Hepatic stellate cell (primary cell): ENCODE results near the gene PCDHB8.
A peak's percentile ranks its signal among the peaks of the same experiment; 100 is the strongest.
"Not testable (repeated sequence)": the region's sequence is repeated elsewhere in the genome, so short reads cannot be mapped to it uniquely, and the experiment has no call there.

Experiments
- DNase-seq: peaks from one replicate; pipeline ENCODE4 v3.0.0; 2011; ENCODE audit warnings: low spot score

The PCDHB8 gene

DNA sequence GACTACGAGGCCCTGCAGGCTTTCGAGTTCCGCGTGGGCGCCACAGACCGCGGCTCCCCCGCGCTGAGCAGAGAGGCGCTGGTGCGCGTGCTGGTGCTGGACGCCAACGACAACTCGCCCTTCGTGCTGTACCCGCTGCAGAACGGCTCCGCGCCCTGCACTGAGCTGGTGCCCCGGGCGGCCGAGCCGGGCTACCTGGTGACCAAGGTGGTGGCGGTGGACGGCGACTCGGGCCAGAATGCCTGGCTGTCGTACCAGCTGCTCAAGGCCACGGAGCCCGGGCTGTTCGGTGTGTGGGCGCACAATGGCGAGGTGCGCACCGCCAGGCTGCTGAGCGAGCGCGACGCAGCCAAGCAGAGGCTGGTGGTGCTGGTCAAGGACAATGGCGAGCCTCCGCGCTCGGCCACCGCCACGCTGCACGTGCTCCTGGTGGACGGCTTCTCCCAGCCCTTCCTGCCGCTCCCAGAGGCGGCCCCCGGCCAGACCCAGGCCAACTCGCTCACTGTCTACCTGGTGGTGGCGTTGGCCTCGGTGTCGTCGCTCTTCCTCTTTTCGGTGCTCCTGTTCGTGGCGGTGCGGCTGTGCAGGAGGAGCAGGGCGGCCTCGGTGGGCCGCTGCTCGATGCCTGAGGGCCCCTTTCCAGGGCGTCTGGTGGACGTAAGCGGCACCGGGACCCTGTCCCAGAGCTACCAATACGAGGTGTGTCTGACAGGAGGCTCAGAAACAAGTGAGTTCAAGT, 6.7 kb downstream of the PCDHB8 start:
- DNase-seq = not testable (repeated sequence)

DNA sequence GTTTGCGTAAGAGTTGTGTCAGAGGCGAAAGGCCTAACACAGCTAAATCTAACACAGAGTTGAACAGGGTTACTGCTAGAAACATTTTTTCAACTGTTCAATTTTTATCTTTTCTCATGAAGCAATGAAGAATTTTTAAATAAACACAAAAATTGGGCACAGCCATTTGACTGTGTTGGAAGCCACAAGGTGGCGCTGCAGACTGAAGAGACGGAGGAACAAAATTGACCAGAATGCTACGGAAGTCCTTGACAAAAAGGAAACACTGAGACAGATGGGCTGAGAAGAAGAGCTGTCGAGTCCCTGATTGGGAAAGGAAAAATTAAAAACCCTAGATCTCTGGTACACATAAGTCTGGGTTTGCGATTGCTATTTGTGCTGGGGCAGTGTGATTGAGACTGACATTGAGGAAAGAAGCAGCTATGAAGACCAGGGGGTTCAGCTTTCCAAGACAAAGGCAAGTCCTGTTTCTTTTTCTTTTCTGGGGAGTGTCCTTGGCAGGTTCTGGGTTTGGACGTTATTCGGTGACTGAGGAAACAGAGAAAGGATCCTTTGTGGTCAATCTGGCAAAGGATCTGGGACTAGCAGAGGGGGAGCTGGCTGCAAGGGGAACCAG, 9.4 kb downstream of the PCDHB8 start, which contains the start of gene PCDHB9:
TSS of gene PCDHB9 (plus strand) at position 265 of the 616 bp plus-strand sequence. CDS start at position 423, 158 bp downstream.
- DNase-seq = no peak

DNA sequence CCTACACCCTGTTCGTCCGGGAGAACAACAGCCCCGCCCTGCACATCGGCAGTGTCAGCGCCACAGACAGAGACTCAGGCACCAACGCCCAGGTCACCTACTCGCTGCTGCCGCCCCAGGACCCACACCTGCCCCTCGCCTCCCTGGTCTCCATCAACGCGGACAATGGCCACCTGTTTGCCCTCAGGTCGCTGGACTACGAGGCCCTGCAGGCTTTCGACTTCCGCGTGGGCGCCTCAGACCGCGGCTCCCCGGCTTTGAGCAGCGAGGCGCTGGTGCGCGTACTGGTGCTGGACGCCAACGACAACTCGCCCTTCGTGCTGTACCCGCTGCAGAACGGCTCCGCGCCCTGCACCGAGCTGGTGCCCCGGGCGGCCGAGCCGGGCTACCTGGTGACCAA, 11.1 kb downstream of the PCDHB8 start:
- not testable (repeated sequence) for DNase-seq

DNA sequence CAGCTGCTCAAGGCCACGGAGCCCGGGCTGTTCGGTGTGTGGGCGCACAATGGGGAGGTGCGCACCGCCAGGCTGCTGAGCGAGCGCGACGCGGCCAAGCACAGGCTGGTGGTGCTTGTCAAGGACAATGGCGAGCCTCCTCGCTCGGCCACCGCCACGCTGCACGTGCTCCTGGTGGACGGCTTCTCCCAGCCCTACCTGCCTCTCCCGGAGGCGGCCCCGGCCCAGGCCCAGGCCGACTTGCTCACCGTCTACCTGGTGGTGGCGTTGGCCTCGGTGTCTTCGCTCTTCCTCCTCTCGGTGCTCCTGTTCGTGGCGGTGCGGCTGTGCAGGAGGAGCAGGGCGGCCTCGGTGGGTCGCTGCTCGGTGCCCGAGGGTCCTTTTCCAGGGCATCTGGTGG, 11.5 kb downstream of the PCDHB8 start:
- not testable (repeated sequence) for DNase-seq

DNA sequence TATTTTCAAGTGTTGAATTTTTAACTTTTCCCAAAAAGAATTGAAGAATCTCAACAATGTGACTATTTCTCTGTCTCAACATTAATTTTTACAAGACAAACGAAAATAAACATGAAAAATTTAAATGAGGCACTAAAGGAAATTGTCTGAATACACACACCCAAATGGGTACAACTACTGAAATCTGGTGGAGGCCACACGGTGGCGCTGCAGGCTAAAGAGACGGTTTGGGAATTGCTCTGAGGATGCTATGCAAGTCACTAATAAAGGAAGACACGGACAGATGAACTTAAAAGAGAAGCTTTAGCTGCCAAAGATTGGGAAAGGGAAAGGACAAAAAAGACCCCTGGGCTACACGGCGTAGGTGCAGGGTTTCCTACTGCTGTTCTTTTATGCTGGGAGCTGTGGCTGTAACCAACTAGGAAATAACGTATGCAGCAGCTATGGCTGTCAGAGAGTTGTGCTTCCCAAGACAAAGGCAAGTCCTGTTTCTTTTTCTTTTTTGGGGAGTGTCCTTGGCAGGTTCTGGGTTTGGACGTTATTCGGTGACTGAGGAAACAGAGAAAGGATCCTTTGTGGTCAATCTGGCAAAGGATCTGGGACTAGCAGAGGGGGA, 14.6 kb downstream of the PCDHB8 start, which contains the start of gene PCDHB10:
TSS of gene PCDHB10 (plus strand) at position 244 of the 616 bp plus-strand sequence. CDS start at position 444, 200 bp downstream.
- DNase-seq = peak; percentile 28

DNA sequence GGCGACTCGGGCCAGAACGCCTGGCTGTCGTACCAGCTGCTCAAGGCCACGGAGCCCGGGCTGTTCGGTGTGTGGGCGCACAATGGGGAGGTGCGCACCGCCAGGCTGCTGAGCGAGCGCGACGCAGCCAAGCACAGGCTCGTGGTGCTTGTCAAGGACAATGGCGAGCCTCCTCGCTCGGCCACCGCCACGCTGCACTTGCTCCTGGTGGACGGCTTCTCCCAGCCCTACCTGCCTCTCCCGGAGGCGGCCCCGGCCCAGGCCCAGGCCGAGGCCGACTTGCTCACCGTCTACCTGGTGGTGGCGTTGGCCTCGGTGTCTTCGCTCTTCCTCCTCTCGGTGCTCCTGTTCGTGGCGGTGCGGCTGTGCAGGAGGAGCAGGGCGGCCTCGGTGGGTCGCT, 16.7 kb downstream of the PCDHB8 start:
- not testable (repeated sequence) for DNase-seq

DNA sequence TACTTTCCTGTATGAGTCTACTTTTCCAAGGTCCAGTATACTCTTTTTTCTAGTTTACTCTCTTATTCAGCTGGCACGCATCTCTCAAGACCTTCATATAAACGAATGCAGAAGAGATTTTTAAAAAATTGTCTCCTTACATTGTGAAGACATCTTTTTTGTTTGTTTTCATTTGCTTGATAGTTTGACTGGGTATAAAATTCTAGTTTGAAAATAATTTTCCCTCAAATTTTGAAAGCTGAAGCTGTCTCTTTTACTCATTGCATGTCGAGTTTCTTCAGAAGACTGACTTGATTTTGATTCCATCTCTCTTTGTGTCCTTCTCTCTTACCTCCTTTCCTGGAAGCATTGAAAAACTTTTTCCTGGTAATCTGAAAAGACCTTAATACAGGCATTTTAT, 18.8 kb downstream of the PCDHB8 start:
- DNase-seq = no peak

DNA sequence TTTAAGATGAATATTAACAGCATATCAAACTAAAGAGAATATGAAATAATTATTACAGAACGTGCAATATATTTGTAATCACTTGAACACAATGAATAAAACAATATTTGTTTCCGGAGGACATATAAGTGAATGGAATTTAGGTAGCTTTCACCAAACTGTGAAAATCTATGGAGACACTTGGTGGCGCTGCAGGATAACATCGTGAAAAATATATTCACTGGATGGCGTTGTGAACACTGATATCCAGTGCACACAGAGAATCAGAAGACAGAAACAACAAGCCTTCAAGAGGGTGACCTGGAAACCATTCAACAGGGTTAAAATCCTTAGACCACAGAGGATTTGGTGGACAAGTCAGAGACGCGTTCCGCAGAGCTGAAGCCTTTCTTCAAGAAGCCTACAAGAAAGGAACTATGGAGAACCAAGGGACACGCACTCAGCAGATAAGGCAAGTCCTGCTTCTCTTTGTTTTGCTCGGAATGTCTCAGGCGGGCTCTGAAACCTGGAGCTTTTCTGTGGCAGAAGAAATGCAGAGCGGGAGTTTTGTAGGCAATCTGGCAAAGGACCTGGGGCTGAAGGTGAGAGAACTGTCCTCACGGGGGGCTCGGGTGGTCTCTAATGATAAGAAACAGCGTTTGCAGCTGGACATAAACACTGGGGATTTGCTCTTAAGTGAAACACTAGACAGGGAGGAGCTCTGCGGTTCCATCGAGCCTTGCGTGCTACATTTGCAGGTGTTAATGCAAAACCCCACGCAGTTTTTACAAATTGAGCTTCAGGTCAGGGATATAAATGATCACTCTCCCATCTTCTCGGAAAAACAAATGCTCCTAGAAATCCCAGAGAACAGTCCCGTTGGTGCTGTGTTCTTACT, 22.0 kb downstream of the PCDHB8 start, which contains the start of gene PCDHB11:
TSS of gene PCDHB11 (plus strand) at position 269 of the 877 bp plus-strand sequence. CDS start at position 417, 148 bp downstream.
- no peak for DNase-seq

DNA sequence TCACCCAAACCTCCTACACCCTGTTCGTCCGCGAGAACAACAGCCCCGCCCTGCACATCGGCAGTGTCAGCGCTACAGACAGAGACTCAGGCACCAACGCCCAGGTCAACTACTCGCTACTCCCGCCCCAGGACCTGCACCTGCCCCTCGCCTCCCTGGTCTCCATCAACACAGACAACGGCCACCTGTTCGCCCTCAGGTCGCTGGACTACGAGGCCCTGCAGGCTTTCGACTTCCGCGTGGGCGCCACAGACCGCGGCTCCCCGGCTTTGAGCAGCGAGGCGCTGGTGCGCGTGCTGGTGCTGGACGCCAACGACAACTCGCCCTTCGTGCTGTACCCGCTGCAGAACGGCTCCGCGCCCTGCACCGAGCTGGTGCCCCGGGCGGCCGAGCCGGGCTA, 23.5 kb downstream of the PCDHB8 start:
- DNase-seq = not testable (repeated sequence)

DNA sequence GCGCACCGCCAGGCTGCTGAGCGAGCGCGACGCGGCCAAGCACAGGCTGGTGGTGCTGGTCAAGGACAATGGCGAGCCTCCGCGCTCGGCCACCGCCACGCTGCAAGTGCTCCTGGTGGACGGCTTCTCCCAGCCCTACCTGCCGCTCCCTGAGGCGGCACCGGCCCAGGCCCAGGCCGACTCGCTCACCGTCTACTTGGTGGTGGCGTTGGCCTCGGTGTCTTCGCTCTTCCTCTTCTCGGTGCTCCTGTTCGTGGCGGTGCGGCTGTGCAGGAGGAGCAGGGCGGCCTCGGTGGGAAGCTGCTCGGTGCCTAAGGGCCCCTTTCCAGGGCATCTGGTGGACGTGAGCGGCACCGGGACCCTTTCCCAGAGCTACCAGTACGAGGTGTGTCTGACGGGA, 24.1 kb downstream of the PCDHB8 start:
- not testable (repeated sequence) for DNase-seq

DNA sequence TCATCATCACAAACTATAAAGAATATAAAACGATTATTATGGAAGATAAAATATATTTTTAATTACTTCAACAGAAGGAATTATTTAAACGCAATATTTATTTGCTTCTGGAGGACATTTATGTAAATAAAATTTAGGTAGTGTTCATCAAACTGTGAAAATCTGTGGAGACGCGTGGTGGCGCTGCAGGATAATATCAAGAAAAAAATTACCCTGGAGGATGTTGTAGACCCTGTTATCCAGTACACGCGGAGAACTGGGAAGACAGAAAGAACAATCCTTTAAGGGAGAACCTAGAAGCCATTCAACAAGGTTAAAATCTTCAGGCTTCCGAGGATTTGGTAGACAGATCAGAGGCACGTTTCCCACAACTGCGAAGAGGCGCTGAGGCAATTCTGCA, 30.9 kb downstream of the PCDHB8 start, which contains the start of gene PCDHB12:
TSS of gene PCDHB12 (plus strand) at position 242 of the 400 bp plus-strand sequence. CDS start 189 bp downstream, outside the sequence.
- DNase-seq = no peak

DNA sequence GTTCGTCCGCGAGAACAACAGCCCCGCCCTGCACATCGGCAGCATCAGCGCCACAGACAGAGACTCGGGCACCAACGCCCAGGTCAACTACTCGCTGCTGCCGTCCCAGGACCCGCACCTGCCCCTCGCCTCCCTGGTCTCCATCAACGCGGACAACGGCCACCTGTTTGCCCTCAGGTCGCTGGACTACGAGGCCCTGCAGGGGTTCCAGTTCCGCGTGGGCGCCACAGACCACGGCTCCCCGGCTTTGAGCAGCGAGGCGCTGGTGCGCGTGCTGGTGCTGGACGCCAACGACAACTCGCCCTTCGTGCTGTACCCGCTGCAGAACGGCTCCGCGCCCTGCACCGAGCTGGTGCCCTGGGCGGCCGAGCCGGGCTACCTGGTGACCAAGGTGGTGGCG, 32.7 kb downstream of the PCDHB8 start:
- not testable (repeated sequence) for DNase-seq

DNA sequence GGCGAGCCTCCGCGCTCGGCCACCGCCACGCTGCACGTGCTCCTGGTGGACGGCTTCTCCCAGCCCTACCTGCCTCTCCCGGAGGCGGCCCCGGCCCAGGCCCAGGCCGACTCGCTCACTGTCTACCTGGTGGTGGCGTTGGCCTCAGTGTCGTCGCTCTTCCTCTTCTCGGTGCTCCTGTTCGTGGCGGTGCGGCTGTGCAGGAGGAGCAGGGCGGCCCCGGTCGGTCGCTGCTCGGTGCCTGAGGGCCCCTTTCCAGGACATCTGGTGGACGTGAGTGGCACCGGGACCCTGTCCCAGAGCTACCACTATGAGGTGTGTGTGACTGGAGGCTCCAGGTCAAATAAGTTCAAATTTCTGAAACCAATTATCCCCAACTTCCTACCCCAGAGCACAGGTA, 33.3 kb downstream of the PCDHB8 start:
- DNase-seq = not testable (repeated sequence)

DNA sequence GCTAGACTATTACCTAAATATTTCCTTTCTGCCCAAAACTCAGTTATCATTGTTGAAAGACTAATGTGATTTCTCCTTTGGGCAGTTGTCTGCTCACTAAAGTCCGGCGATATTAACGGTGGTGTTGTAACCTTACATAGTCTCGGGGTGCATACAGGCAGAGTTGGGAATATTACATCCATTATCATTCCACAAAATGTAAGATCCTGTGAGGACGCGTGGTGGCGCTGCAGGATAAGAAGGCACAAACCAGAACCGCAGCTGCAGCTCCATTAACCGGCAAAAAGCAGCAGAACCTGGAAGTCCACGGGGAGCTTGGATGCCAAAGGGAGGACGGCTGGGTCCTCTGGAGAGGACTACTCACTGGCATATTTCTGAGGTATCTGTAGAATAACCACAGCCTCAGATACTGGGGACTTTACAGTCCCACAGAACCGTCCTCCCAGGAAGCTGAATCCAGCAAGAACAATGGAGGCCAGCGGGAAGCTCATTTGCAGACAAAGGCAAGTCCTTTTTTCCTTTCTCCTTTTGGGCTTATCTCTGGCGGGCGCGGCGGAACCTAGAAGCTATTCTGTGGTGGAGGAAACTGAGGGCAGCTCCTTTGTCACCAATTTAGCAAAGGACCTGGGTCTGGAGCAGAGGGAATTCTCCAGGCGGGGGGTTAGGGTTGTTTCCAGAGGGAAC, 36.2 kb downstream of the PCDHB8 start, which contains the start of gene PCDHB13:
TSS of gene PCDHB13 (plus strand) at position 264 of the 684 bp plus-strand sequence. CDS start at position 469, 205 bp downstream.
- not testable (repeated sequence) for DNase-seq

DNA sequence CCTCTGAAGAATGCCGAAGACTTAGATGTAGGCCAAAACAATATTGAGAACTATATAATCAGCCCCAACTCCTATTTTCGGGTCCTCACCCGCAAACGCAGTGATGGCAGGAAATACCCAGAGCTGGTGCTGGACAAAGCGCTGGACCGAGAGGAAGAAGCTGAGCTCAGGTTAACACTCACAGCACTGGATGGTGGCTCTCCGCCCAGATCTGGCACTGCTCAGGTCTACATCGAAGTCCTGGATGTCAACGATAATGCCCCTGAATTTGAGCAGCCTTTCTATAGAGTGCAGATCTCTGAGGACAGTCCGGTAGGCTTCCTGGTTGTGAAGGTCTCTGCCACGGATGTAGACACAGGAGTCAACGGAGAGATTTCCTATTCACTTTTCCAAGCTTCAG, 37.0 kb downstream of the PCDHB8 start:
- not testable (repeated sequence) for DNase-seq

DNA sequence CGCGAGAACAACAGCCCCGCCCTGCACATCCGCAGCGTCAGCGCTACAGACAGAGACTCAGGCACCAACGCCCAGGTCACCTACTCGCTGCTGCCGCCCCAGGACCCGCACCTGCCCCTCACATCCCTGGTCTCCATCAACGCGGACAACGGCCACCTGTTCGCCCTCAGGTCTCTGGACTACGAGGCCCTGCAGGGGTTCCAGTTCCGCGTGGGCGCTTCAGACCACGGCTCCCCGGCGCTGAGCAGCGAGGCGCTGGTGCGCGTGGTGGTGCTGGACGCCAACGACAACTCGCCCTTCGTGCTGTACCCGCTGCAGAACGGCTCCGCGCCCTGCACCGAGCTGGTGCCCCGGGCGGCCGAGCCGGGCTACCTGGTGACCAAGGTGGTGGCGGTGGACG, 37.9 kb downstream of the PCDHB8 start:
- not testable (repeated sequence) for DNase-seq

DNA sequence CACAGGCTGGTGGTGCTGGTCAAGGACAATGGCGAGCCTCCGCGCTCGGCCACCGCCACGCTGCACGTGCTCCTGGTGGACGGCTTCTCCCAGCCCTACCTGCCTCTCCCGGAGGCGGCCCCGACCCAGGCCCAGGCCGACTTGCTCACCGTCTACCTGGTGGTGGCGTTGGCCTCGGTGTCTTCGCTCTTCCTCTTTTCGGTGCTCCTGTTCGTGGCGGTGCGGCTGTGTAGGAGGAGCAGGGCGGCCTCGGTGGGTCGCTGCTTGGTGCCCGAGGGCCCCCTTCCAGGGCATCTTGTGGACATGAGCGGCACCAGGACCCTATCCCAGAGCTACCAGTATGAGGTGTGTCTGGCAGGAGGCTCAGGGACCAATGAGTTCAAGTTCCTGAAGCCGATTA, 38.4 kb downstream of the PCDHB8 start:
- not testable (repeated sequence) for DNase-seq

DNA sequence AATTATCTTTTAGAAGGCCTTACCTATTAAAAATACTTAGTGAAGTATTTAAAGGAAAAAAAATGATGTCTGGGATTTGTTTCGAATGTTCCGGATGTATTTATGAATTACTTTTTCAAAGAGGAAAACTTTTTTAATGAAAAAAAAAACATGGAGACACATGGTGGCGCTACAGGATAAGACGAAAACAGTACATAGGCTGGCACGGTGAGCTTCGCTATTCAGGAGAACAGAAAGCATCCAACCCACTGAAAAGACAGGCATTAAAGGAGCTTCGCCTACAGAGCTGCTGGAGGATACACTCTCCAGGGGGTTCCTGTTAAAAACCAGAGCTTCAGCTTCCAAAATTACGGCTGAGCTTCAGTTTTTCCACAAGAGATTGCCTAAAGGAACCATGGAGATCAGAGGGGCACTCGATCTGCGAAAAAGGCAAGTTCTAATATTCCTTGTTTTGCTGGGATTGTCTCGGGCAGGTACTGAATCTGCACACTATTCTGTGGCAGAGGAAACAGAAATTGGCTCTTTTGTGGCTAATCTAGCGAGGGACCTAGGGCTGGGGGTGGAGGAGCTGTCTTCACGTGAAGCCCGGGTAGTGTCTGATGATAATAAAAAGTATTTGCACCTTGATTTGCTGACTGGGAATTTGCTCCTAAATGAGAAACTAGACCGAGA, 45.7 kb downstream of the PCDHB8 start, which contains the start of gene PCDHB14:
TSS of gene PCDHB14 (plus strand) at position 232 of the 672 bp plus-strand sequence. CDS start at position 395, 163 bp downstream.
- DNase-seq = peak; percentile 44

DNA sequence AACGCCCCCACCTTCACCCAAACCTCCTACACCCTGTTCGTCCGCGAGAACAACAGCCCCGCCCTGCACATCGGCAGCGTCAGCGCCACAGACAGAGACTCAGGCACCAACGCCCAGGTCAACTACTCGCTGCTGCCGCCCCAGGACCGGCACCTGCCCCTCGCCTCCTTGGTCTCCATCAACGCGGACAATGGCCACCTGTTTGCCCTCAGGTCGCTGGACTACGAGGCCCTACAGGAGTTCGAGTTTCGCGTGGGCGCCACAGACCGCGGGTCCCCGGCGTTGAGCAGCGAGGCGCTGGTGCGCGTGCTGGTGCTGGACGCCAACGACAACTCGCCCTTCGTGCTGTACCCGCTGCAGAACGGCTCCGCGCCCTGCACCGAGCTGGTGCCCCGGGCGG, 47.3 kb downstream of the PCDHB8 start:
- DNase-seq = not testable (repeated sequence)

DNA sequence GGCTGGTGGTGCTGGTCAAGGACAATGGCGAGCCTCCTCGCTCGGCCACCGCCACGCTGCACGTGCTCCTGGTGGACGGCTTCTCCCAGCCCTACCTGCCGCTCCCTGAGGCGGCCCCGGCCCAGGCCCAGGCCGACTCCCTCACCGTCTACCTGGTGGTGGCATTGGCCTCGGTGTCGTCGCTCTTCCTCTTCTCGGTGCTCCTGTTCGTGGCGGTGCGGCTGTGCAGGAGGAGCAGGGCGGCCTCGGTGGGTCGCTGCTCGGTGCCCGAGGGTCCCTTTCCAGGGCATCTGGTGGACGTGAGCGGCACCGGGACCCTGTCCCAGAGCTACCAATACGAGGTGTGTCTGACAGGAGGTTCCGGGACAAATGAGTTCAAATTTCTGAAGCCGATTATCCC, 47.8 kb downstream of the PCDHB8 start:
- not testable (repeated sequence) for DNase-seq
